OCI-LY3 (cell line): ENCODE measurements around the gene PTPN3.

ENCODE experiments used
- H2AFZ ChIP-seq: fragments of 200-600, 300-600 bp; shearing (Covaris generic); 2 replicates; pipeline ENCODE4 v1.6.0; 2014; ENCODE audit warnings: antibody characterized with exemption, low read depth, low read length
- H3K27ac ChIP-seq: fragments of 200-600, 300-600 bp; sonication (generic); 2 replicates; pipeline ENCODE4 v1.5.1; 2014; ENCODE audit warnings: mild to moderate bottlenecking, low read length, moderate library complexity, mixed read lengths
- H3K27me3 ChIP-seq: fragments of 200-600, 300-600 bp; sonication (generic); 2 replicates; pipeline ENCODE4 v1.6.1; 2014; ENCODE audit warnings: low read depth, low read length, mixed read lengths
- H3K36me3 ChIP-seq: fragments of 200-600, 300-600 bp; sonication (generic); replicated peaks from 2 replicates; pipeline ENCODE3; 2014; ENCODE audit warnings: low read depth, low read length, mixed read lengths
- H3K4me1 ChIP-seq: fragments of 300-600, 200-600 bp; sonication (generic); 2 replicates; pipeline ENCODE4 v1.6.1; 2014; ENCODE audit warnings: low read length, mixed read lengths
- H3K4me2 ChIP-seq: fragments of 200-600, 300-600 bp; sonication (generic); 2 replicates; pipeline ENCODE4 v1.6.1; 2014; ENCODE audit warnings: low read length, mixed read lengths
- H3K4me3 ChIP-seq: fragments of 300-600, 200-600 bp; sonication (generic); 2 replicates; pipeline ENCODE4 v1.5.1; 2014; ENCODE audit warnings: antibody characterized with exemption, mild to moderate bottlenecking, low read length, moderate library complexity
- H3K79me2 ChIP-seq: fragments of 300-600, 200-600 bp; shearing (Covaris generic); 2 replicates; pipeline ENCODE4 v1.6.1; 2014; ENCODE audit warnings: mild to moderate bottlenecking, low read length, mixed read lengths
- H3K9ac ChIP-seq: fragments of 300-600, 200-600 bp; shearing (Covaris generic); 2 replicates; pipeline ENCODE4 v1.6.0; 2014; ENCODE audit warnings: mild to moderate bottlenecking, low read length, moderate library complexity
- H3K9me3 ChIP-seq: fragments of 200-600, 300-600 bp; shearing (Covaris generic); 2 replicates; pipeline ENCODE4 v1.6.1; 2014; ENCODE audit warnings: low read length, mixed read lengths; ENCODE audit not compliant: insufficient read depth
- H4K20me1 ChIP-seq: fragments of 200-600, 300-600 bp; sonication (generic); 2 replicates; pipeline ENCODE4 v1.6.1; 2016; ENCODE audit warnings: low read length, mixed read lengths; ENCODE audit not compliant: insufficient read depth
- EZH2phosphoT487 ChIP-seq: fragments of 200-600 bp; shearing (Covaris generic); IDR thresholded peaks from 2 replicates; pipeline ENCODE4 v1.6.1; 2018; ENCODE audit warnings: antibody characterized with exemption, mixed run types, low read depth
- TF ChIP-seq, protein P1 (sequence below): fragments of 200-600, 300-600 bp; sonication (generic); IDR thresholded peaks from 2 replicates; pipeline ENCODE4 v1.5.1; 2014; ENCODE audit warnings: antibody characterized with exemption, low read length, low read depth

Gene PTPN3

DNA sequence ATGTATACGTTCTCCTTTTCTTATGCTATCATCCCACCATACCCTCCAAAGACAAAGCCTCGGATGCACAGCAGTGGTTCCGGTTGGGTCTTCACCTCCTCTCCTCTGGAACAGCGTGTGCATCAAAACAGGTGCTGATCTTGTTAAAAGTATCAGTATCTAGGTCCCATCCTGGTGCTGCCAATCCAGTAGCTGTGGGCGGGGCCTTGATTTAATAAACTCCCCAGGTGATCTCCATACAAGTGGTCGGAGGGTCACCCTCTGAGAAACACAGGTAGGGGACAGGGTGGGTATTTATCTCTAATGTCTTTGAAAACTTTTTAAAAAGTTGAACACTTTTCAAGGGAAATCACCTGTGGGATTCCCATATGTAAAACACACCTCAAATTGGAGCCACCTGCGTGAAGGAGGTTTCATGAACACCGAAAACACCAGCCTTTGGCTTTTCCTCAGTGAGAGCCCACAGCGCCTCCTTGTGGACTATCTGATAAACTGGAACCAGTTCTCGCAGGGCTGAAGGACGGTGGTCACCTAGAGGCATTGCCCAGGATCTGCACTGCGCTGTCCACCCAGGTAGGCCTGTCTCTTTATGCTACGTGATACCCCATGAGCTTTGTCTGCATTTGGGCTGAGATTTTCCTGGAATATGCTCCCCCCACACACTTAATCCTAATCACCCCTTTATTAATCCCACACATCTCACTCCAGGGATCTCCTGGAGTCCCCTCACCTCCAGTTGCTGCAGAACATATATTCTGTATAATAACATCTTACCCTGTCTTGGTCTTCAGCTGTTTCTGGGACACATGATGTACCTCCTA, 96.7 kb downstream of the PTPN3 start:
- TF ChIP-seq, protein P1, sequence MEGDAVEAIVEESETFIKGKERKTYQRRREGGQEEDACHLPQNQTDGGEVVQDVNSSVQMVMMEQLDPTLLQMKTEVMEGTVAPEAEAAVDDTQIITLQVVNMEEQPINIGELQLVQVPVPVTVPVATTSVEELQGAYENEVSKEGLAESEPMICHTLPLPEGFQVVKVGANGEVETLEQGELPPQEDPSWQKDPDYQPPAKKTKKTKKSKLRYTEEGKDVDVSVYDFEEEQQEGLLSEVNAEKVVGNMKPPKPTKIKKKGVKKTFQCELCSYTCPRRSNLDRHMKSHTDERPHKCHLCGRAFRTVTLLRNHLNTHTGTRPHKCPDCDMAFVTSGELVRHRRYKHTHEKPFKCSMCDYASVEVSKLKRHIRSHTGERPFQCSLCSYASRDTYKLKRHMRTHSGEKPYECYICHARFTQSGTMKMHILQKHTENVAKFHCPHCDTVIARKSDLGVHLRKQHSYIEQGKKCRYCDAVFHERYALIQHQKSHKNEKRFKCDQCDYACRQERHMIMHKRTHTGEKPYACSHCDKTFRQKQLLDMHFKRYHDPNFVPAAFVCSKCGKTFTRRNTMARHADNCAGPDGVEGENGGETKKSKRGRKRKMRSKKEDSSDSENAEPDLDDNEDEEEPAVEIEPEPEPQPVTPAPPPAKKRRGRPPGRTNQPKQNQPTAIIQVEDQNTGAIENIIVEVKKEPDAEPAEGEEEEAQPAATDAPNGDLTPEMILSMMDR, result peak; percentile 98
- no peak for TF ChIP-seq EZH2phosphoT487
- Histone ChIP-seq H3K27ac (peak overlapping the region; percentile 87), H4K20me1 (no peaks in the 10 kb centered on the region), H3K4me1 (peaks cover 69% of the 10 kb centered on the region), H2AFZ (no peak overlapping the region), H3K9ac (peak overlapping the region; percentile 60), H3K79me2 (no peaks in the 10 kb centered on the region), H3K4me3 (peak overlapping the region; percentile 55), H3K4me2 (peak overlapping the region; percentile 73), H3K36me3 (no peaks in the 10 kb centered on the region), H3K9me3 (no peaks in the 10 kb centered on the region), H3K27me3 (no peaks in the 10 kb centered on the region)

DNA sequence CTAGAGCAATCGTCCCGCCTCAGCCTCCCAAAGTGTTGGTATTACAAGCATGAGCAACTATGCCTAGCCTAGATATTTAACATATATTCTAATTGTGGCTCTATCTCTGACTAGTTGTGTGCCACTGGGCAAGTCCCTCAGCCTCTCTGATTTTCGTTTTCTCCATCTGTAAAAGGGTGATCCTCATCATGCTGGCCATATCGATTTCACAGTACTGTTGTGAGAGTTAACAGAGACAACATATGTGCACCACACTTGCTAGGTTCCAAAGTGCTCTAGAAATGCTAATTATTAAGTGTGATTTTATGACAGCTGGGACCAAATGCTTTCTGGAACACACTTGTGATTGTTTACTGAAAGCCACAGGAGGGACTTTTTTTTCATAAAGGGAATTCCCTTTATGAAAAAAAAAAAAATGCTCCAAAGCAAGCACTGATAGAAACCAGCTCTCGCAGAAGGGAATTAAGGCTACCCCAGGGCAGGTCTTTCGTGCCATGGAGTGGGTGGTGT, 98.8 kb downstream of the PTPN3 start:
- H3K9ac ChIP-seq, result peak overlapping the region; percentile 60
- H3K4me3 ChIP-seq, result peak overlapping the region; percentile 62
- H3K27ac ChIP-seq, result peak overlapping the region; percentile 87
- H3K79me2 ChIP-seq, result no peaks in the 10 kb centered on the region
- H3K36me3 ChIP-seq, result no peaks in the 10 kb centered on the region
- TF ChIP-seq, protein P1, result no peak
- TF ChIP-seq EZH2phosphoT487, result no peak
- no peak overlapping the region for H2AFZ ChIP-seq
- H3K4me2 ChIP-seq, result peak overlapping the region; percentile 73
- peaks cover 75% of the 10 kb centered on the region for H3K4me1 ChIP-seq
- no peaks in the 10 kb centered on the region for H3K27me3 ChIP-seq
- no peaks in the 10 kb centered on the region for H4K20me1 ChIP-seq
- no peaks in the 10 kb centered on the region for H3K9me3 ChIP-seq

DNA sequence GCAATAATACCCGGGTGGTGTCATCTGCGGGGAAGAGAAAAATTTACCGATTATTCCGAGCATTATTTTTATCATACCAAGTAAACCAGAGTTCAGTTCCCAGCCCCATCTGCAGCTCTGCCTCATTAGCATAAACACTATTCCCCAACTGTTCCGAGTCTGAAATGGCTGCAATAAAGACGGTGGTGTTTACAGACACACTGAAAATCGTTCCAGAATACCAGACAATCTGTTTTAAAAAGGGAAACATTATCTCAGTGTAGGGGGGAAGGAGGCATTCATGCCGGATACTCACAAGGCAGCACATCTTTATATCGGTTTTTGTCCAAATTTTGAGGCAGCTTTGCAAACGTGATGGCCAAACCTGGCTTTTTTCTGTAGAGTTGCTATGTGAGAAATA, 106.9 kb downstream of the PTPN3 start:
- Histone ChIP-seq H2AFZ (no peak overlapping the region), H3K4me3 (no peak overlapping the region), H3K9me3 (no peaks in the 10 kb centered on the region), H3K79me2 (no peaks in the 10 kb centered on the region), H3K9ac (no peak overlapping the region), H4K20me1 (no peaks in the 10 kb centered on the region), H3K36me3 (no peaks in the 10 kb centered on the region), H3K4me1 (peaks cover 13% of the 10 kb centered on the region), H3K4me2 (no peak overlapping the region), H3K27ac (no peak overlapping the region), H3K27me3 (peaks cover 12% of the 10 kb centered on the region; the same call in 1 of the 2 replicates)
- TF ChIP-seq EZH2phosphoT487, result no peak
- TF ChIP-seq, protein P1, result no peak

DNA sequence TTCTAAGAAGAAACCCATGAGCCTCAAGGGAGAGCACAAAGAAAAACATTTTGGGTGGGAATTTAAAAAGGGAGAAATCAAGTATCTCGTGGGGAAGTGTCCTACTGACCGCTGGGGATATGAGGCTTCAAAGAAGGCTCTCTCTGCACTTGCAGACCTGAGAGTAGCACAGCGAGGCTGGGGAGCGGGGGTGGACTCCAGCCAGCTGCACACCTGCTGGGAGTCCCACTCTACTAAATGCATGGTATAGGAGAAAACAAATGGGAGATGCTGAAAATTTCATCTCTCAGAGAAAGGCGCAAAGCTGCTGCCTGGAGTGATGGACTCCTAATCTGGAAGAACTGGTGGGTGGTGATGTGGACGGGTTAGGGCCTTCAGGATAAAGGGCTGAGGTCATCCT, 110.3 kb downstream of the PTPN3 start:
- Histone ChIP-seq H3K36me3 (no peaks in the 10 kb centered on the region), H3K27ac (no peak overlapping the region), H3K27me3 (peaks cover 20% of the 10 kb centered on the region), H3K9ac (no peak overlapping the region), H3K79me2 (no peaks in the 10 kb centered on the region), H3K4me2 (no peak overlapping the region), H3K9me3 (no peaks in the 10 kb centered on the region), H3K4me1 (peaks cover 23% of the 10 kb centered on the region), H4K20me1 (no peaks in the 10 kb centered on the region), H3K4me3 (no peak overlapping the region), H2AFZ (no peak overlapping the region)
- TF ChIP-seq, protein P1, result no peak
- TF ChIP-seq EZH2phosphoT487, result no peak
